ENCODE data around the gene KLHDC4.
"Not testable (repeated sequence)": the region's sequence is repeated elsewhere in the genome, so short reads cannot be mapped to it uniquely, and the experiment has no call there.

The KLHDC4 gene

DNA sequence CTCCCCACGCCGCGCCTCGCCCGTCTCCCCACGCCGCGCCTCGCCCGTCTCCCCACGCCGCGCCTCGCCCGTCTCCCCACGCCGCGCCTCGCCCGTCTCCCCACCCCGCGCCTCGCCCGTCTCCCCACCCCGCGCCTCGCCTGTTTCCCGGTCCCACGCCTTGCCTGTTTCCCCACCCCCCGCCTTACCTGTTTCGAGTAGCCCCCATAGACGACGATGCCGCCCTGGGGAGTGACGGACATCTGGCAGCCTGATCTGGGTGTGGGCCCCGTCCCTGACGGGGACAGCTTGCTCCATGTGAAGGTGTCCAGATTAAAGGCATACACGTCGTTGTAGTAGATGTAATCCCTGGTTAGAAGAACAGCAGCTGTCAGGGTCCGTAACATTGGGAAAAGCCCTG lies 39.2 kb downstream of the KLHDC4 start:
- not testable (repeated sequence) for H3K9ac ChIP-seq (ENCODE audit: low read depth, low read length); H3K4me1 ChIP-seq (ENCODE audit: control insufficient read depth, insufficient read depth, low read length)
- peaks cover 57% of the 10 kb centered on the region for H3K36me3 ChIP-seq (ENCODE audit: control insufficient read depth, insufficient read depth, low read length)

DNA sequence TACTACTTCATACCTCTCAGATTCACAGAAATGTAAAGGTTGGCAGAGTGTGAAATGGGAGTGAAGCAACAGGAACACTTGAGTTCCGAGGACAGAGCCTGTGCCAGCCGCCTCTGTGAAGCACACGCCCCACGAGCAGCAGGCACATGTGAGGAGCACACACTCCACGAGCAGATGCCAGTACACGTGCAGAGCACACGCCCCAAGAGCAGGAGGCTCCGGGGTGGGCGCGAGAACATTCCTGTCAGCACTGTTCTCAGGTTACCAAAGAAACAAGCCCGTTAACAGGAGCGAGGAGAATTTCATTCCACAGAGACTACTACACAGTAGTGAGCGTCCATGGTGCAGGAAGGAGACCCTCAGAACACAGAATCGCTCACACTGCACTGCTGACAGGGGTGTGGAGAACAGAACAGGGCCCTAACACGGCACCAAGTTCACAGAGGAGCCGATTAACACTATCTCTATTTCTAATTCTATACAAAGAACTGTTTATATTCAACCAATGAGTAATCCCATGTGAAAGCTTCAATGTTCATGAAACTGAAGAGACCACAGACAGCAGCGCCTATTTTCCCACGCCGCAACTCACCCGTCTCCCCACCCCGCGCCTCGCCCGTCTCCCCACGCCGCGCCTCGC lies 40.1 kb downstream of the KLHDC4 start:
- no peaks in the 10 kb centered on the region for H3K27me3 ChIP-seq (ENCODE audit: control insufficient read depth, insufficient read depth, low read length)
- H3K9me3 ChIP-seq (ENCODE audit: control insufficient read depth, insufficient read depth, low read length) = no peaks in the 10 kb centered on the region; the same call in 1 of the 2 replicates
- H3K27ac ChIP-seq (ENCODE audit: low read depth, low read length) = no peak overlapping the region
- H3K36me3 ChIP-seq (ENCODE audit: control insufficient read depth, insufficient read depth, low read length) = peaks cover 55% of the 10 kb centered on the region
- H3K4me1 ChIP-seq (ENCODE audit: control insufficient read depth, insufficient read depth, low read length) = no peaks in the 10 kb centered on the region
- H3K9ac ChIP-seq (ENCODE audit: low read depth, low read length) = no peak overlapping the region
- no peak overlapping the region for H3K4me3 ChIP-seq (ENCODE audit: low read depth, low read length)

More for the DNA sequence above, 39.2 kb downstream of the KLHDC4 start:
- H3K27ac ChIP-seq (ENCODE audit: low read depth, low read length); H3K9me3 ChIP-seq (ENCODE audit: control insufficient read depth, insufficient read depth, low read length); H3K4me3 ChIP-seq (ENCODE audit: low read depth, low read length); H3K27me3 ChIP-seq (ENCODE audit: control insufficient read depth, insufficient read depth, low read length): not testable (repeated sequence)

GRCh38 chr16:87724490-87725291 lies 41.1 kb downstream of the KLHDC4 start:
- Histone ChIP-seq H3K27me3 (ENCODE audit: control insufficient read depth, insufficient read depth, low read length) (no peaks in the 10 kb centered on the region), H3K27ac (ENCODE audit: low read depth, low read length) (no peak overlapping the region), H3K4me3 (ENCODE audit: low read depth, low read length) (no peak overlapping the region), H3K9me3 (ENCODE audit: control insufficient read depth, insufficient read depth, low read length) (no peaks in the 10 kb centered on the region; the same call in 1 of the 2 replicates), H3K9ac (ENCODE audit: low read depth, low read length) (no peak overlapping the region), H3K4me1 (ENCODE audit: control insufficient read depth, insufficient read depth, low read length) (no peaks in the 10 kb centered on the region), H3K36me3 (ENCODE audit: control insufficient read depth, insufficient read depth, low read length) (peaks cover 56% of the 10 kb centered on the region)

- no peak overlapping the region for H3K27ac ChIP-seq (ENCODE audit: low read depth, low read length)
- H3K36me3 ChIP-seq (ENCODE audit: control insufficient read depth, insufficient read depth, low read length) = peaks cover 44% of the 10 kb centered on the region
- H3K4me1 ChIP-seq (ENCODE audit: control insufficient read depth, insufficient read depth, low read length) = no peaks in the 10 kb centered on the region
- H3K4me3 ChIP-seq (ENCODE audit: low read depth, low read length) = no peak overlapping the region
- H3K9me3 ChIP-seq (ENCODE audit: control insufficient read depth, insufficient read depth, low read length) = no peaks in the 10 kb centered on the region; the same call in 1 of the 2 replicates
- H3K9ac ChIP-seq (ENCODE audit: low read depth, low read length) = no peak overlapping the region
- H3K27me3 ChIP-seq (ENCODE audit: control insufficient read depth, insufficient read depth, low read length) = no peaks in the 10 kb centered on the region
Observed at GRCh38 chr16:87723226-87723623, 42.6 kb downstream of the KLHDC4 start.

DNA sequence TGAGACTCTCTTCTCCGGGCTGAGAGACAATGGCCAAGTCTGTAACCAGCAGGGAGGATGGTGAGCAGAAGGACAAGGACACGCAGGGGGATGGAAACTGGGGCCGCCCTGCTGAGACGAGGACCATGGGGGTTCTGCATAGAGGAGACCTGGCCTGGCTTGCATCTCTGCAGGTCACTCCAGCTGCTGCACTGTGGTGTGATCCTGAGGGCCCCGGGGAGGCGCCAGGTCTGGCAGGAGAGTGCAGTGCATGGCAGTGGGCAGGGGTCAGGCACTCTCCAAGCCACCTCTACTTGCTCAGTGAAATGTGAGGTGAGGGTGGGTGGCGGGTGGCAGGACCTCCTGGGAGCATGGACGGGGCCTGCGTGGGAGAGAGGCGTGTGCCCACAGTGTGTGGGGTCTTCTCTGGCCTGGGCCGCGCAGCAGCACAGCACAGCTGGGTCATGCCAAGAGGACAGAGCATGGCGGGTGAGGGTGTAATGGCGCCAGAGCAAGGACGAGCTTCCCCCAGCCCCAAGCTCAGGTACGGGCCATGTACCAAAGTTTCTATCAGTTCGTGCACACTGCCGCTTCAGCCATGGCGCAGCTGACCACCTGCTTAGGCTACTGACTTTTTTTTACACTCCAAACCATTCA lies 43.1 kb downstream of the KLHDC4 start:
- Histone ChIP-seq H3K27me3 (ENCODE audit: control insufficient read depth, insufficient read depth, low read length) (no peaks in the 10 kb centered on the region), H3K9me3 (ENCODE audit: control insufficient read depth, insufficient read depth, low read length) (no peaks in the 10 kb centered on the region; the same call in 1 of the 2 replicates), H3K4me1 (ENCODE audit: control insufficient read depth, insufficient read depth, low read length) (no peaks in the 10 kb centered on the region), H3K36me3 (ENCODE audit: control insufficient read depth, insufficient read depth, low read length) (peaks cover 42% of the 10 kb centered on the region), H3K9ac (ENCODE audit: low read depth, low read length) (no peak overlapping the region), H3K27ac (ENCODE audit: low read depth, low read length) (no peak overlapping the region), H3K4me3 (ENCODE audit: low read depth, low read length) (no peak overlapping the region)

DNA sequence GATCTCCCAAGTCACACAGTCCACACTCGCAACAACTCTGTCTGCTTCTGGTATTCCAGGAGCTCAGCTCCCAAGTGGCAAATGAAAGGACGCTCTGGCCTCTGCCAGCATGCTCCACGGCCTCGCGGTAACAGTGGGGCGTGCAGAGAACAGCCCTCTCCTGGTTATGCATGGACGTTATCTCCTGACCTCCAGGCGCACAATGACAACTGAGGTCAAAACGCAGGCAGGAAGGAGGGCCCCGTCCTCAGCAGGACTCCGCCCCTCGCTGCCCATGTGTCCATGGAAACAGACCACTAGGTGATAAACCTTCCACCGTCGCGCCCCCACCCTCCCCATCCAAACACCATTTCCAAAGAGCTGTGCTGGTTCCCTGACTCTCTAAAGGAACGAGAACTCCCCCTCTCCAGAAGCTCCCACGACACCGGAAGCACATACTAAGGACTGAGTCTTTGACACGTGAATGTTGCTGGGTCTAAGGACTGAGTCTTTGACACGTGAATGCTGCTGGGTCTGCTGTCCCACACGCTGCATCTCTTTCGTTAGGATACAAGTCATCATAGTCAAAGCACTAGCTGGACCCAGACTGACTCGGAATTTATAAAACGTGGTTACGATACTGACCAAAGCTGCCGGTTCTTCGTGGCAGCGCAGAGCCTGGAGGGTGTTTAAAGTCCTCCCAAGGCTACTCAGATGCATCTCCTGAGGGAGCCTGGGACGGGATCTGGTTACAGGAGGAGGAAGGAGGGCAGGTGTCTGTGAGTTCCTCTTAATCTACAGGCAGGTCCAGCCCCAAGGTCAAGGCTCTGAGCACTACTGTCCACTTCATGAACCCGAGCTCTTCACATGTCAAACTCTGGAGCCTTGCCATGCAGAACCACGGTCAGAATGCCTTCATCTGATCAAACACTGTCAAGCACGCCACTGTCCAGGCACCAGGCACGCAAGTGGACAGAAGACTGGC lies 43.9 kb downstream of the KLHDC4 start:
- no peak overlapping the region for H3K27ac ChIP-seq (ENCODE audit: low read depth, low read length)
- no peaks in the 10 kb centered on the region for H3K27me3 ChIP-seq (ENCODE audit: control insufficient read depth, insufficient read depth, low read length)
- H3K9ac ChIP-seq (ENCODE audit: low read depth, low read length) = no peak overlapping the region
- no peaks in the 10 kb centered on the region; the same call in 1 of the 2 replicates for H3K9me3 ChIP-seq (ENCODE audit: control insufficient read depth, insufficient read depth, low read length)
- no peaks in the 10 kb centered on the region for H3K4me1 ChIP-seq (ENCODE audit: control insufficient read depth, insufficient read depth, low read length)
- H3K4me3 ChIP-seq (ENCODE audit: low read depth, low read length) = no peak overlapping the region
- peaks cover 47% of the 10 kb centered on the region for H3K36me3 ChIP-seq (ENCODE audit: control insufficient read depth, insufficient read depth, low read length)

DNA sequence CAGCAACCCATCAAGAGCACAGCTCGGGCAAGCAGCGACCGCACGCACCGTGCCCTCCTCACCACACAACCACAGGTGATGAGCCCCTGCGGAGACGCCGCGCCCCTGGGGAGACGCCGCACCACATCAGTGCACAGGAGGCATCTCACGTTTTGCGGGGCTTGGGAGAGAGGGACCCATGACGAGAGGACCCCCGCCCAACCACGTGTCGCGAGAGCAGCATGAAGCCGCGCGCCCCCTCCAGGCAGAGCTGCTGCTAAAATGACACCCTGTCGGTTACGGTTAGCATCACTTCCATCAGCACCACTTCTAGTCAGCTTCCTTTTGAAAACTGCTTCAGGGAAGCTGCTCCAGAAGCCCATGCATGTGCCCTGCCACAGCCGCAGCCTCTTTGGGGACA lies 45.3 kb downstream of the KLHDC4 start:
- no peaks in the 10 kb centered on the region for H3K27me3 ChIP-seq (ENCODE audit: control insufficient read depth, insufficient read depth, low read length)
- H3K4me3 ChIP-seq (ENCODE audit: low read depth, low read length) = no peak overlapping the region
- no peak overlapping the region for H3K27ac ChIP-seq (ENCODE audit: low read depth, low read length)
- H3K36me3 ChIP-seq (ENCODE audit: control insufficient read depth, insufficient read depth, low read length) = peaks cover 53% of the 10 kb centered on the region
- no peaks in the 10 kb centered on the region; the same call in 1 of the 2 replicates for H3K9me3 ChIP-seq (ENCODE audit: control insufficient read depth, insufficient read depth, low read length)
- H3K4me1 ChIP-seq (ENCODE audit: control insufficient read depth, insufficient read depth, low read length) = no peaks in the 10 kb centered on the region
- no peak overlapping the region for H3K9ac ChIP-seq (ENCODE audit: low read depth, low read length)

- H3K36me3 ChIP-seq (ENCODE audit: control insufficient read depth, insufficient read depth, low read length) = peaks cover 61% of the 10 kb centered on the region
Observed at GRCh38 chr16:87718831-87719230, 47.0 kb downstream of the KLHDC4 start.

GRCh38 chr16:87715658-87716057 lies 50.1 kb downstream of the KLHDC4 start:
- Histone ChIP-seq H3K27ac (ENCODE audit: low read depth, low read length) (no peak overlapping the region), H3K4me1 (ENCODE audit: control insufficient read depth, insufficient read depth, low read length) (no peaks in the 10 kb centered on the region), H3K9ac (ENCODE audit: low read depth, low read length) (no peak overlapping the region), H3K4me3 (ENCODE audit: low read depth, low read length) (no peak overlapping the region), H3K36me3 (ENCODE audit: control insufficient read depth, insufficient read depth, low read length) (peaks cover 66% of the 10 kb centered on the region), H3K27me3 (ENCODE audit: control insufficient read depth, insufficient read depth, low read length) (no peaks in the 10 kb centered on the region), H3K9me3 (ENCODE audit: control insufficient read depth, insufficient read depth, low read length) (no peaks in the 10 kb centered on the region)

More at GRCh38 chr16:87718831-87719230, 47.0 kb downstream of the KLHDC4 start:
- H3K4me3 ChIP-seq (ENCODE audit: low read depth, low read length); H3K27ac ChIP-seq (ENCODE audit: low read depth, low read length); H3K9ac ChIP-seq (ENCODE audit: low read depth, low read length); H3K9me3 ChIP-seq (ENCODE audit: control insufficient read depth, insufficient read depth, low read length); H3K27me3 ChIP-seq (ENCODE audit: control insufficient read depth, insufficient read depth, low read length); H3K4me1 ChIP-seq (ENCODE audit: control insufficient read depth, insufficient read depth, low read length): not testable (repeated sequence)

DNA sequence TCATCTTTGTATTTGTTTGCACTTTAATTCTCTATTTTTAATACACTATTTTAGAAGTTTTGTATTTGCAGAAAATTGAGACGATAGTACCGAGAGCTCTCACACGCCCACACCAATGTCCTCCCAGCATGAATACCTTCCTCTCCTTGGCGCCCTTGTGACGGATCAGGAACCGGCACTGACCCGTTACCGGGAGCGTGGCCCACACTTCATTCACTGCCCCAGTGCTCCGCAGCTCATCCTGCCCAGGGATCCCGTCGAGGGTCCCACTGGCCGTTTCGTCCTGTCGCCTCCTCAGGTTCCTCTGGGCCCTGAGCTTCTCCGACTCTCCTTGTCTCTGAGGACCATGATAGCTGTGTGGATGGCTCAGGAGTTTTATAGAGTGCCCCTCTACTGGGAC lies 50.6 kb downstream of the KLHDC4 start:
- Histone ChIP-seq H3K27ac (ENCODE audit: low read depth, low read length) (no peak overlapping the region), H3K4me1 (ENCODE audit: control insufficient read depth, insufficient read depth, low read length) (no peaks in the 10 kb centered on the region), H3K9ac (ENCODE audit: low read depth, low read length) (no peak overlapping the region), H3K36me3 (ENCODE audit: control insufficient read depth, insufficient read depth, low read length) (peaks cover 67% of the 10 kb centered on the region), H3K9me3 (ENCODE audit: control insufficient read depth, insufficient read depth, low read length) (no peaks in the 10 kb centered on the region), H3K4me3 (ENCODE audit: low read depth, low read length) (no peak overlapping the region), H3K27me3 (ENCODE audit: control insufficient read depth, insufficient read depth, low read length) (no peaks in the 10 kb centered on the region)
